Hepatocyte (in vitro differentiated cells): ENCODE measurements around the gene CCBE1.

Source experiments
- EZH2phosphoT487 ChIP-seq: fragments of 200-600 bp; sonication (generic); IDR thresholded peaks from one replicate; pipeline ENCODE4 v1.6.1; 2018; ENCODE audit warnings: antibody characterized with exemption, mild to moderate bottlenecking, low read depth, moderate library complexity; ENCODE audit not compliant: unreplicated experiment, severe bottlenecking
- TF ChIP-seq, protein P1 (sequence below): fragments of 200-600 bp; sonication (generic); IDR thresholded peaks from 2 replicates; pipeline ENCODE4 v1.5.1; 2016; ENCODE audit warnings: antibody characterized with exemption, mild to moderate bottlenecking; ENCODE audit not compliant: poor library complexity

DNA sequence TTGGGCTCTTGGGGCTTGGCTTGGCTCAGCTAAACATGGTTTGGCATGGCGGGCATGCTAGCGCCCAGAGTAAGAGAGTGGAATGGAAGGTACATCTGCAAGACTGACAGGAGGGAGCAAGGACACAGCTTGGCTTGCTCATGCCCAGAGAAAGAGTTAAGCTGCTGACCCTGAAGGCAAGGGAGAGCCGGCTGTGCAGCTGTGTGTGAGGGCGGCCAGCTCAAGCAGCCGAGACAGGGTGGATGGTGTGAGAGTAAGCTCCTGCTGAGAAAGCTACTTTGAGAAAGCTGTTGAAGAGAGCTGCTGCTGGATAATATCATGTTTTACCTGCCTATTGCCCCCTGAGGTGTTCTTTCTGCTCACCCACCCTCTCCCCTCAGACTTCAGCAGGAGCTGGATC, 135.6 kb downstream of the CCBE1 start:
- TF ChIP-seq, protein P1, sequence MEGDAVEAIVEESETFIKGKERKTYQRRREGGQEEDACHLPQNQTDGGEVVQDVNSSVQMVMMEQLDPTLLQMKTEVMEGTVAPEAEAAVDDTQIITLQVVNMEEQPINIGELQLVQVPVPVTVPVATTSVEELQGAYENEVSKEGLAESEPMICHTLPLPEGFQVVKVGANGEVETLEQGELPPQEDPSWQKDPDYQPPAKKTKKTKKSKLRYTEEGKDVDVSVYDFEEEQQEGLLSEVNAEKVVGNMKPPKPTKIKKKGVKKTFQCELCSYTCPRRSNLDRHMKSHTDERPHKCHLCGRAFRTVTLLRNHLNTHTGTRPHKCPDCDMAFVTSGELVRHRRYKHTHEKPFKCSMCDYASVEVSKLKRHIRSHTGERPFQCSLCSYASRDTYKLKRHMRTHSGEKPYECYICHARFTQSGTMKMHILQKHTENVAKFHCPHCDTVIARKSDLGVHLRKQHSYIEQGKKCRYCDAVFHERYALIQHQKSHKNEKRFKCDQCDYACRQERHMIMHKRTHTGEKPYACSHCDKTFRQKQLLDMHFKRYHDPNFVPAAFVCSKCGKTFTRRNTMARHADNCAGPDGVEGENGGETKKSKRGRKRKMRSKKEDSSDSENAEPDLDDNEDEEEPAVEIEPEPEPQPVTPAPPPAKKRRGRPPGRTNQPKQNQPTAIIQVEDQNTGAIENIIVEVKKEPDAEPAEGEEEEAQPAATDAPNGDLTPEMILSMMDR: no peak
- no peak for TF ChIP-seq EZH2phosphoT487
